HUES64 (cell line): ENCODE results near the gene MAGI1.

Source experiments
- H3K27ac ChIP-seq: 2 replicates; pipeline ENCODE4 v1.7.0; 2013; ENCODE audit warnings: low read depth, low read length, inconsistent platforms
- H3K27me3 ChIP-seq: 2 replicates; pipeline ENCODE4 v1.6.1; 2013; ENCODE audit warnings: mild to moderate bottlenecking, low read length; ENCODE audit not compliant: insufficient read depth
- H3K36me3 ChIP-seq: 2 replicates; pipeline ENCODE4 v1.6.1; 2013; ENCODE audit warnings: mild to moderate bottlenecking, low read length; ENCODE audit not compliant: insufficient read depth
- H3K4me1 ChIP-seq: 2 replicates; pipeline ENCODE4 v1.6.1; 2013; ENCODE audit warnings: mild to moderate bottlenecking, low read length, moderate library complexity; ENCODE audit not compliant: insufficient read depth
- H3K4me3 ChIP-seq: 2 replicates; pipeline ENCODE4 v1.5.1; 2013; ENCODE audit warnings: mild to moderate bottlenecking, low read length, moderate library complexity
- H3K9ac ChIP-seq: 2 replicates; pipeline ENCODE4 v1.6.1; 2013; ENCODE audit warnings: mild to moderate bottlenecking, low read depth, low read length
- H3K9me3 ChIP-seq: 2 replicates; pipeline ENCODE4 v1.6.1; 2013; ENCODE audit warnings: low read depth, low read length; ENCODE audit not compliant: insufficient read depth
- WGBS: fragments of 150-250, 120-280 bp; methylation state at CpG from one replicate; pipeline ENCODE4 v1.1.7; 2013; ENCODE audit warnings: missing lambda C conversion rate; 5-methylcytosine and 5-hydroxymethylcytosine counted together

The MAGI1 gene

GRCh38 chr3:65433480-65433879 is 605.2 kb downstream of the MAGI1 start:
- no peak overlapping the region for H3K9ac ChIP-seq
- WGBS = 97% methylated on average over 5 of the region's 5 CpGs

GRCh38 chr3:65432388-65433003 is 606.2 kb downstream of the MAGI1 start:
- Histone ChIP-seq H3K27me3 (no peaks in the 10 kb centered on the region), H3K9me3 (no peaks in the 10 kb centered on the region), H3K4me3 (no peak overlapping the region), H3K36me3 (peaks cover 95% of the 10 kb centered on the region), H3K27ac (no peak overlapping the region), H3K9ac (no peak overlapping the region), H3K4me1 (no peaks in the 10 kb centered on the region)
- WGBS = 96% methylated on average over 6 of the region's 6 CpGs

More at GRCh38 chr3:65433480-65433879, 605.2 kb downstream of the MAGI1 start:
- no peaks in the 10 kb centered on the region for H3K27me3 ChIP-seq
- no peaks in the 10 kb centered on the region for H3K9me3 ChIP-seq
- no peak overlapping the region for H3K4me3 ChIP-seq
- no peaks in the 10 kb centered on the region for H3K4me1 ChIP-seq
- H3K36me3 ChIP-seq = peaks cover 95% of the 10 kb centered on the region
- H3K27ac ChIP-seq = no peak overlapping the region

- H3K27ac ChIP-seq = no peak overlapping the region
- no peak overlapping the region for H3K9ac ChIP-seq
- no peaks in the 10 kb centered on the region for H3K9me3 ChIP-seq
- H3K36me3 ChIP-seq = peaks cover 63% of the 10 kb centered on the region
- no peak overlapping the region for H3K4me3 ChIP-seq
- H3K27me3 ChIP-seq = no peaks in the 10 kb centered on the region
- H3K4me1 ChIP-seq = no peaks in the 10 kb centered on the region
- WGBS = 92% methylated on average over 3 of the region's 3 CpGs
Measured at GRCh38 chr3:65425880-65426279, 612.8 kb downstream of the MAGI1 start.

GRCh38 chr3:65422154-65422553 is 616.6 kb downstream of the MAGI1 start:
- no peak overlapping the region for H3K9ac ChIP-seq
- peaks cover 28% of the 10 kb centered on the region for H3K36me3 ChIP-seq
- 90% methylated on average over 3 of the region's 3 CpGs for WGBS
- no peaks in the 10 kb centered on the region for H3K27me3 ChIP-seq
- H3K4me3 ChIP-seq = no peak overlapping the region
- H3K9me3 ChIP-seq = no peaks in the 10 kb centered on the region
- H3K4me1 ChIP-seq = no peaks in the 10 kb centered on the region
- H3K27ac ChIP-seq = no peak overlapping the region

- no peaks in the 10 kb centered on the region for H3K9me3 ChIP-seq
- H3K4me1 ChIP-seq = no peaks in the 10 kb centered on the region
- no peak overlapping the region for H3K9ac ChIP-seq
- peaks cover 22% of the 10 kb centered on the region for H3K36me3 ChIP-seq
- no peak overlapping the region for H3K4me3 ChIP-seq
- no peak overlapping the region for H3K27ac ChIP-seq
- 87% methylated on average over 2 of the region's 2 CpGs for WGBS
- H3K27me3 ChIP-seq = no peaks in the 10 kb centered on the region
Measured at GRCh38 chr3:65419233-65419632, 619.5 kb downstream of the MAGI1 start.

- H3K27ac ChIP-seq = no peak overlapping the region
- H3K9me3 ChIP-seq = no peaks in the 10 kb centered on the region
- no peaks in the 10 kb centered on the region; the same call in 1 of the 2 replicates for H3K36me3 ChIP-seq
- H3K4me1 ChIP-seq = no peaks in the 10 kb centered on the region; the same call in 1 of the 2 replicates
- 85% methylated on average over 3 of the region's 3 CpGs for WGBS
- no peak overlapping the region for H3K9ac ChIP-seq
- H3K27me3 ChIP-seq = no peaks in the 10 kb centered on the region
- H3K4me3 ChIP-seq = no peak overlapping the region
Measured at GRCh38 chr3:65413891-65414290, 624.8 kb downstream of the MAGI1 start.

GRCh38 chr3:65412588-65412987 is 626.1 kb downstream of the MAGI1 start:
- H3K27me3 ChIP-seq = no peaks in the 10 kb centered on the region
- no peak overlapping the region for H3K27ac ChIP-seq
- WGBS = 84% methylated on average over 2 of the region's 2 CpGs
- no peak overlapping the region for H3K4me3 ChIP-seq
- H3K9me3 ChIP-seq = no peaks in the 10 kb centered on the region
- H3K9ac ChIP-seq = no peak overlapping the region
- peaks cover 5% of the 10 kb centered on the region for H3K4me1 ChIP-seq
- no peaks in the 10 kb centered on the region; the same call in 1 of the 2 replicates for H3K36me3 ChIP-seq

- Histone ChIP-seq H3K36me3 (no peaks in the 10 kb centered on the region; the same call in 1 of the 2 replicates), H3K27me3 (no peaks in the 10 kb centered on the region), H3K9me3 (no peaks in the 10 kb centered on the region), H3K4me1 (peaks cover 5% of the 10 kb centered on the region), H3K4me3 (no peak overlapping the region), H3K9ac (no peak overlapping the region), H3K27ac (no peak overlapping the region)
- WGBS = 41% methylated on average over 2 of the region's 3 CpGs
Measured at GRCh38 chr3:65411367-65411766, 627.4 kb downstream of the MAGI1 start.

- Histone ChIP-seq H3K9ac (no peak overlapping the region), H3K36me3 (no peaks in the 10 kb centered on the region; the same call in 1 of the 2 replicates), H3K4me1 (peaks cover 5% of the 10 kb centered on the region), H3K27ac (no peak overlapping the region), H3K4me3 (no peak overlapping the region), H3K27me3 (no peaks in the 10 kb centered on the region), H3K9me3 (no peaks in the 10 kb centered on the region)
- WGBS = 85% methylated on average over 3 of the region's 3 CpGs
Measured at GRCh38 chr3:65409176-65409569, 629.5 kb downstream of the MAGI1 start.

- no peaks in the 10 kb centered on the region for H3K27me3 ChIP-seq
Measured at GRCh38 chr3:65408531-65409175, 630.1 kb downstream of the MAGI1 start.

GRCh38 chr3:65406470-65406869 is 632.2 kb downstream of the MAGI1 start:
- Histone ChIP-seq H3K4me3 (no peak overlapping the region), H3K36me3 (no peaks in the 10 kb centered on the region; the same call in 1 of the 2 replicates), H3K9me3 (no peaks in the 10 kb centered on the region), H3K9ac (no peak overlapping the region), H3K27me3 (no peaks in the 10 kb centered on the region), H3K4me1 (peaks cover 25% of the 10 kb centered on the region), H3K27ac (no peak overlapping the region)
- WGBS = 88% methylated on average over 4 of the region's 4 CpGs

More at GRCh38 chr3:65408531-65409175, 630.1 kb downstream of the MAGI1 start:
- no peaks in the 10 kb centered on the region for H3K9me3 ChIP-seq
- H3K27ac ChIP-seq = no peak overlapping the region; the same call in 1 of the 2 replicates
- no peak overlapping the region for H3K9ac ChIP-seq
- no peaks in the 10 kb centered on the region; the same call in 1 of the 2 replicates for H3K36me3 ChIP-seq
- H3K4me1 ChIP-seq = peaks cover 5% of the 10 kb centered on the region
- H3K4me3 ChIP-seq = no peak overlapping the region
- 92% methylated on average over 6 of the region's 6 CpGs for WGBS
